GM15510 (cell line): ENCODE data around the gene SLCO3A1.

Experiments used
- POLR2A ChIP-seq: IDR thresholded peaks from 3 replicates; pipeline ENCODE4 v1.6.1; 2011; ENCODE audit warnings: borderline replicate concordance; ENCODE audit not compliant: insufficient read length; ENCODE audit errors: extremely low read depth

SLCO3A1 gene

DNA sequence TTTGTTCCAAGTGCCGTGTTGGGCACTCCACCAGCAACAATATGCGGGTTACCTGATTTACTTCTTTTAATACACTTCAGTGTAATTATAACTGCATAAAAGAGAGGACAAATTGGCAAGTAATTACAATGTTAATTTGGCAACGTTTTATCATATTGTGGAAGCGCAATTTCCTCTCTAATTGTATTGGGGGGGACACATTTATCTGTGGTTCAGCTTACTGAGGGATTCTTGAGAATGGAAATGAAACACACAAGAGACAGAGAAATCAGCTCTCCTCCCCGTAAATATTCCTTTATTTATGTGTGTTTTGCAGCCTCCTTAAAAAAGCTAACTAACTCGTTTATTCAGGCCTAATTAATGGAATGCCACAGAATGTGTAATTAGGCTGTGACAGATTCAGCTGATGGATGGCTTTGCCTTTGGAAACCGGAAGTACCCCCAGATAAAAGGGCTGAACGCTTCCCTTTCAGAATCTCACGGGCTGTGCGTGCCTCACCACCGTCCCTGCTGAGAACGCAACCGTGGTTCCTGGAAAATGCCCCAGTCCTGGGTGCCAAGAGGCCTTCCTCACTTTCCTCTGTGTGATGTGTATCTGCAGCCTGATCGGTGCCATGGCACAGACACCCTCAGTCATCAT is 293.1 kb downstream of the SLCO3A1 start:
- no peak for TF ChIP-seq POLR2A

DNA sequence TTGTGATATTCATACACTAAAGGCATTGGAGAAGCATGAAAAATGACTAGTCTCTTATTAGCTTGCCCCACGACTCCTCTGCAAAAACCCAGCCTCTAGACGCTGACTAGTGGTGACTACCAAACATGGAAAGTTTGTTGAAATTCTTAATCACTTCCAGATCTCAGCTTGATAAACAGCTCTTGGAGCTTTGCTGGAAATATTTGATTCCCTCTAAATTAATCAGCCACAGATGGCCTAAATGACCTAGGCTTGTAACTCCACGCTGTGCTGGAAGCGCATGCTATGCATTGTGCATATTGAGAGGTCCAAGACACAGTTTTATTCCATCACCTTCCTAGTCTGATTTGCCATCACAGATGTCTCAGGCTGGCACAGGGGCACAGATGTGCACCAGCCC is 295.5 kb downstream of the SLCO3A1 start:
- TF ChIP-seq POLR2A: no peak

DNA sequence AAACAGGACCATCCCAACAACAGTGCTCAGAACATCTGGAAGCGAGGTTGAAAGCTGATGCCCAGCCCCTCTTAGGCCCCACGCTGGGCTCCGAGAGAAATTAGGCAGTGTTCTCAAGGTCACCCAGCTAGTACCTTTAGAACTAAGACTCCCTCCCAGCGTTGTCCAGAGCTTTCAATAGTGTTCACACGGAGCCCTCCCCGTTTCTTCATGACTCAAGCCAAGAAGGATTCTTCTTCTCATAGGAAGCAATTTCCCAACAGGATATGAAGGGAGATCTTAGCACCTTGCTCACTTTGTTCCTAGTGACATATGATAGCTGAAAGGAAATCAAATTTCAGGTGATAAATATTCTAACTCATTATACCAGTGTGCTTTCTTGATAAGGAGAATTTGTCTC is 296.0 kb downstream of the SLCO3A1 start:
- no peak for TF ChIP-seq POLR2A

DNA sequence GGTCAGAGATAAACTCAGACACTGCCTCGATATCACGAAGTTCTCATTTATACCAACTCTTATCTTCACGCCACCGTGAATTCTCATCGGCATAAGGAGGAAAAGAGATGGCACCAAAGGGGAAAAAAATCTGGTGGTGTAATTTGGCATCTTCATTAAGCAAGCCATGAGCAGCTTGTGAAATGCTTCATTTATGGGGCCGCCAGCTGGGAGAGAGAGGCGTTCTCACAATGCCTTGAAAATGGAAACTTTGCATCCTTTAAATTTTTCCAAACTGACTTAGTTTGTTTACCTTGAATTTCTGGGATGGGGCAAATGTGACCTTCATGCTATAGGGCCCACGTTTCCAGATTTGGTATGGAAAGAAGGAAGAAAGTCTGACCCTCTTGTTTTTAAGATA is 297.7 kb downstream of the SLCO3A1 start:
- TF ChIP-seq POLR2A: no peak

DNA sequence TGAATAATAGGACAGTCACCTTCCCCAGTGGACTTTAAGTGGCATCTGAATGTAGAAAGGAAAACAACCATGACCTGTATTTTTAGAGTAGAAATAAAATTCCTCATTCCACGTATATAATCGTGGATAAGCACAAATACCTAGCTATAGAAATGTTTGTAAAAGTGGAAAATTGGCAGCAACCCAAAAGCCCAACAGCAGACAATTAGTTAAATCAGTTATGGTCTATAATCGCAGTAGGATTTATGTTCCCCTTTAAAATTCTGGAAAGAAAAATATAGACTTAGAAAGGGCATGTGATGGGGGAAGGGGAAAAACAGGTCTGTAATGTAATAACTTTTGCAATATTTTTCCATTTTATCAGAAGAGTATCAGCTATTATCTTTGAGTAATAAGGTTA is 298.2 kb downstream of the SLCO3A1 start:
- no peak for TF ChIP-seq POLR2A

DNA sequence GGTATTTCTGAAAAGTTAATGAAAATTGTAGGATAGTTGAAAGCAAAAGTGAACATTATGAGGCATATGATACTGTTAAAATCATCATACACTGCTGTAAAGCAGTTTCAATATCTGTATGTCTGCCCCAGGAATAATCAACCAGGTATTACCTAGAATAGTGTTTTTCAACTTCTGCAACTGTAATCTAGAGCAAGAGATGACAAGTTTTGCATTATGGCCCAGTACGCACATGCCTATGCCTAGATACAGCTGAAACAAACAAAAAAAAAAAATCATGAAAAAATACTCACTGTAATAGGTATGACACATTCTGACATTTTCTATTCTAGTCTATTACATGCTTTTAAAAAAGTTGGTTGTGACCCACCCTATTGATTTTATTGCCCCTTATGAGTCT is 299.5 kb downstream of the SLCO3A1 start:
- no peak for TF ChIP-seq POLR2A

DNA sequence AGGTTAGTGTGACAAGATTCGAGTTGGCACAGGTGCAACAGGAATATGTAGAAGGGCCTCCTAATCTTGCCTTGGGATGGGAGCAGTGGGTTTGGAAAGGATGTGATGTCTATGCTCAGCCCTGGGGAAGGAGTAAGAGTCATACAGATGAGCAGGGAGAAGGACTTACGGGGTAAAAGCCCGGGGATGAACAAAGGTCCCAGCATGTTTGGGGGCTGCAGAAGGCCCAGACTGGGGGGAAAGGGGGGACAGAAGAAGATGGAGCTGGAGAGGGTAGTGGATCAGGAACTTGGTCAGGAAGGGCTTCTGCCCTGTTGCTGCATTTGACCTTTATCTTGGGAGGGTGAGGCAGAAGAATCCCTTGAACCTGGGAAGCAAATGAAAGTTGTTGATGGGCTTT is 300.1 kb downstream of the SLCO3A1 start:
- no peak for TF ChIP-seq POLR2A

DNA sequence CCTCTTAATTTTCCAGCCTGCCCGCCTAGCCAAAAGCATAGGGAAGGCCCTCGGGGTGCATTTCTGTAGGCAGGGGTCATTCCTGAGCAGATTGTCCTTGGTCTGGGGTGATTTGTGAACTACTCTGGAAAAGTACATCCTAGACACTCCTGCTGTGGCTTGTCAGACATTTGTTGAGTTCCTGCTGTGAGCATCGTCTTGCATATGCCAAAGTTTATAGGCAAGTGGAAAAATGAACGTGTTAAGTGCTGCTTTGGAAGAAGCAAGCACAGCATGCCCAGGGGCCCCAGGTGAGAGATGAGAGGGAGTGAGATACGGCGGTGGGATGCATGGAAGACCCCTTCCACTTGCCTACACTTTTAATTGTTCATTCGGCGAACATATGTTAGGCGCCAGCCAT is 302.4 kb downstream of the SLCO3A1 start:
- no peak for TF ChIP-seq POLR2A

DNA sequence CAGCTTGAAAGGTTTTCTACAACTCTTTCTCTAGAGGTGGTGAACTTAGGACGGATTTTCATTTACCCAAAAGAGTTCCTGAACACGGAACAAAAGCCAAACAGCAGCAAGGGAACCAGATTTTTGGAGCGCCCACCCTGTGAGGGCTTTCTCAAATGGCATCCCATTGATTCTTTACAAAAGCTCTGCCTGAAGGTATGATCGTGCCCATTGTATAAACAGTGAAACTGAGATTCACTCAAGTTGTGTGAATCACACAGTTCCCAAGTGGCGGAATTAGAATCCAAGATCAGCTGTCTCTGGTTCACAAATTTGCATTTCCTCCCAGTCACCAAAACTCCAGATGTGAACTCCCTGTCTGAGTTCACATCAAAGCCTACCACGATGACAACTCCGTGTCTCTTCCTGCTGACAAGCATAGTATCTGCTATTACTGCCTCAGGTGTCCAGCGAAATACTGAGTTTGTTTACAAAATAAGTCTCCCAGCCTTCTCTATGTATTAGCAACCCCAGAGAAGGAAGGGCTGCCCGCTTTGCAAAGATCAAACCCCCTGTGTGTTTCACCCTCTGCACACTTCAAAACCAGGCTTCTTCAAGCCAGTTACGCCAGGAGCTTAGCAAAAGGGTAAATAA is 304.3 kb downstream of the SLCO3A1 start:
- TF ChIP-seq POLR2A: no peak

DNA sequence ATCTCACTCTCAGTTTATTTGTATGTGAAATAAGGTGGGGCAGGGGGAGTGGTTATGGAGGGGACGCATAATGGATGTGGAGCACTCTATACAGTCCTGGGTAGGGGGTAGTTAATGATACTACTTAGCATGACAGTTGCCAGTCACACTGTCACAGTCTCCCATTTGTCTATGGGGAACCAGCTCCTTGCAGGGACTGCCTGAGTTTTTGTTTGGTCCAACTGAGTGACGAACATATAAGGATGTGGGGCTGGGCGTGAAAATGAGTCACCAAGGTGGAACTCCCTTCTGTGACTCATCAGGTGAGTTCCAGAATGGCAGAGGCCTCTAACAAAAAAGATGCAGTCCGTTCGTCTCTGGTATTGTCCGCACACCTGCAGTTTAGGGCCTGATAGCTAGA is 304.9 kb downstream of the SLCO3A1 start:
- no peak for TF ChIP-seq POLR2A

DNA sequence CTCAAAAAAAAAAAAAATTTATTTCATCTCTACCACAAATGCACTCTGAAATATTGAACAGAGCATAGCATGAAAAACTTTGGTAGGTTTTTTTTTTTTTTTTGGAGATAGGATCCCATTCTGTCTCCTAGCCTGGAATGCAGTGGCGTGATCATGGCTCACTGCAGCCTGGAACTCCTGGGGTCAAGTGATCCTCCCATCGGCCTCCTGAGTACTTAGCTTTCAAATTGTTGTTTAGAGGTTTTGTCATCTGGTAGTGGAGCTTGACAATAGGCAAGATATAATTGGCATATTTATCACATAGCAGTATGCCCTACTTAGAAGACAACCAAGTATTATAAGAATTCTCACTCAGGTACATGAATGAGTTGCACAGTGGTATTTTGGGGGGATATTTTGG is 306.0 kb downstream of the SLCO3A1 start:
- TF ChIP-seq POLR2A: no peak

DNA sequence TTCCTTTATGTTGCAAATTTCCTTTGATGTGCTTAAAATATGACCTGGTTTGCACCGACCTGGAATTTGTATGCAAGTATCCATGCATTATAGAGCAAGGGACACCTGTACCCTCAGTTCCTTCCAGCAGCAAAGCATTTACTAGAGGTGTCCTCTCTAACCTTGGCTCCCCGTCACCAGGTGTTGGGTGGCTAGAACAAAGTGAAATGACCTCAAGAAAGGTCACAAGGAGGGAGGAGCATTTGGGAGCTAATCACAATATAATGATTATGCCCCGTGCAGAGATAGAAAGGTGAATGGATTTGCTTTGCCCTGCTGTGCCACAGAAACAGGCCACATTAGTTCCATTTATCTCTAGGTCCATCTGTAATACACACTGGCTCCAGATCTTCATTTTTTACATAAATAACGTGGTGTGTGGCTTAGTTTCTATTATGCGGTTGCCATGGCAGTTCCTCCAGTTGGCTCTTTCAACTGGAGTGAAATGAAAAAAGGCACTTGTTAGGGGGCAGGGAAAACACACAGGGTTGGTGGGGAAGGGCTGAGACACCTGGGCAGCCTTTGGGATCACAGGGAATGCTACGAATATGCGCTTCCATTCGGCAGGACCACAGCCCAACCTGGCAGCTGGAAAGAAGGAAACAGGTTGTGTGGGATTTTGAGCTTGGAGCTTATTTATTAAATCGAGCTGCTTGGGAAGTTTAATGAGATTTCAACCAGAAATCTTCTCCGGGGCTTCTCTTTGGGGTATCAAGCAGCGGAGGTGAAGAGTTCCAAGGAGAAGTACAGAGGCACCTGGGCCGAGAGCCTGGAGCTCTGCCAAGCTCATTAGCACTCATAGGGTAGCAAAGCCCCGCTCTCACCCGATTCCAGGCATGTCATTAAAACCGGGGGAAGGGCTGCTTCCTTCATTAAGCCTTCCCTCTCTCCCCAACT is 306.7 kb downstream of the SLCO3A1 start:
- TF ChIP-seq POLR2A: no peak

DNA sequence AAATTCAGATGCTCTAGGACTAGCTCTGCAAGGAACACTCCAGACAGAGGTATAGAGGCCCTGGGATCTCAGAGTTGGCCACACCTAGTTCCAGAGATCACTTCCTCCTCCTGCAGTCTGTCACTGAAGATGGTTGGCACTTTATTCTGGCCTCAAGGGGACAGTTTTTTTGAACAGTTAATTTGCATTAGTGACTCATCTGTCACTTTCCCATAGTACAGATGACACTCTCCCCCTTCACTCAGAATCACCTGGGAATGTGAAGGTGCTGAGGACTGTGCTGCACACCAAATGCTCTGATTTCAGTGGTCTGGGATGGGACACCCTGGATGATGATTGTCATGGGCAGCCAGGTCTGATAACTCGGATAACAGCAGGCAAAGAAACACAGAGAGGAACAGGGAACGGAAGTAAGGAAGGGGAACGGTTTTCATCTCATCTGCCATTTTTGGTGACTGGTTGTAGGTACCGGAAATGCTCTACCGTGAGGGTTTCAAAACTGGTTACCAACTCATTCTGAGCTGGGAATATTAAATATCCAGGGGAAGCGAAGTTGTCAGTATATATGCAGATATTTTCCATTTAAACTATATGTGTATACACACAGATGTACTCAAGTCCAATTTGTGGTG is 307.6 kb downstream of the SLCO3A1 start:
- TF ChIP-seq POLR2A: no peak

DNA sequence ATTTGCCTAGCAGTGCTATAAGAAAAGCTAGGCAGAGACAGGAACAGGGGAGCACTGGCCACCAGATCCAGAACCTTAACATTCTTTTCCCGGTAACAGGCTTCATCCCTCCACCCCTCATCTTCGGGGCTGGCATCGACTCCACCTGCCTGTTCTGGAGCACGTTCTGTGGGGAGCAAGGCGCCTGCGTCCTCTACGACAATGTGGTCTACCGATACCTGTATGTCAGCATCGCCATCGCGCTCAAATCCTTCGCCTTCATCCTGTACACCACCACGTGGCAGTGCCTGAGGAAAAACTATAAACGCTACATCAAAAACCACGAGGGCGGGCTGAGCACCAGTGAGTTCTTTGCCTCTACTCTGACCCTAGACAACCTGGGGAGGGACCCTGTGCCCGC is 309.1 kb downstream of the SLCO3A1 start:
- no peak for TF ChIP-seq POLR2A

DNA sequence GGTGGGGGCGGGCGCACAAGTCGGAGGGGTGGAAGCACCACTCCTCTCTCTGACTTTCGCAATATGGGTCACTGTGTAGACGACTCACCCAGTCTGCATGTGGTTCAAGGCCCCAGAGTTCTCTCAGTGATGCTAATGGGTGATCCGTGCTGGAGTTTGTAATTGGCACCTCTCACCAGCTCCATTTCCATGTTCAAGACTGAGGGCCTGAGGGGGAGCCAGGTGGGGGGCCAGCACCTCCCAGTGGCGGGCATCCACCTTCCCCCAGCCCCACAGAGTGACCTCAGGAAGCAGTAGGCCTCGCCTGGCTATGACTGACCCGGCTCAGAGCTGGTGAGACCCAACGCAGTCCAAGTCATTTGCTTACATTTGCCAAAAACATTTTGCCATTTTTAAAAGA is 310.1 kb downstream of the SLCO3A1 start:
- no peak for TF ChIP-seq POLR2A

DNA sequence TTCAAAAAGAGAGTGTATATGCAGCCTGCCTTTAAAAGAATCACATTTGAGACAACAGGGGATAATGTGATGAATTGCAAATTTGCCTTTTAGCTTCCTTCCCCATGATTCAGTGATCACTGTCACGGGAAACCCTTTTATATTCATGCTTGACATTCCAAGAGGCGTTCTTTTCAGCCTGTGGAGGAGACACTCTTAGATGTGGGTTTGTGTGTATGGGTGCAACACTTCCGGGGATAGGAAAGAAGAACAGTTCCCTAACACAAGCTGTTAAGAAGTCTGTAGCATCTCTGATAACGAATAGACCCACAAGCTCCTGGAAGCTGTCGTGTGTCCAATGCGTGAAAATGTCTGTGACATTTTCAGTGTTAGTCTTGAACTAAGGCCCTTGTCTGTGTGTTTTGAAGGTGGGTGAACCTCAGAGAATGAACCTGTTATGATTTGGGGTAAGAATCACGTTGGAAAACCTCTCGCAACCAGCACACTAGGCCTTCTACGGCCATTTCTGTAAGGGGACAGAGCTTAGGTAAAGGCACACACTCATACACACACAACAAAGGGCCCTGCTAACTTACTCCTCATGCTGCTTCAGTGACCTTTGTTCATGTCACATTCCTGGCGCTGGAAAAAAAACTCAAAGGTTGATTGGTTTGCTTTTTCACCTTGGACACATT is 311.0 kb downstream of the SLCO3A1 start:
- no peak for TF ChIP-seq POLR2A

DNA sequence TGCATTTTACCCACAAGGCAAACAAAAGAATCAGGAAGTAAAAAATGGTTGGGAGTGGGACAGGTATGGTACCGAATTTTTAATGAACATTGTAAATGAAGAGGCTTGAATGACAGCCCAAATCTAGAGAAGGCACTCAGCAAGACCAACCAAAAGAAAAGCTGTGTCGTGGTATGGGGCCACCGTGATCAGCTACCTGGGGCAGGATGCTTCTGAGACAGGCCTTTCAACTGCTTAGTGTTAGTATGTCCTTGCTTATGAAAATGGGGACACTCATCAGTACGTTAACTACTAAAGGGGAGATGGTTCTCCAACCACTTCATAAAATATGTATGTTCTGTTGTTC is 311.5 kb downstream of the SLCO3A1 start:
- TF ChIP-seq POLR2A: no peak
